ENCODE measurements around the gene PPEF1. TPM values are rescaled to one million over a fixed set of nuclear protein-coding genes. Genes with fewer than 3 reads are reported as not detected.

Gene PPEF1, protein sequence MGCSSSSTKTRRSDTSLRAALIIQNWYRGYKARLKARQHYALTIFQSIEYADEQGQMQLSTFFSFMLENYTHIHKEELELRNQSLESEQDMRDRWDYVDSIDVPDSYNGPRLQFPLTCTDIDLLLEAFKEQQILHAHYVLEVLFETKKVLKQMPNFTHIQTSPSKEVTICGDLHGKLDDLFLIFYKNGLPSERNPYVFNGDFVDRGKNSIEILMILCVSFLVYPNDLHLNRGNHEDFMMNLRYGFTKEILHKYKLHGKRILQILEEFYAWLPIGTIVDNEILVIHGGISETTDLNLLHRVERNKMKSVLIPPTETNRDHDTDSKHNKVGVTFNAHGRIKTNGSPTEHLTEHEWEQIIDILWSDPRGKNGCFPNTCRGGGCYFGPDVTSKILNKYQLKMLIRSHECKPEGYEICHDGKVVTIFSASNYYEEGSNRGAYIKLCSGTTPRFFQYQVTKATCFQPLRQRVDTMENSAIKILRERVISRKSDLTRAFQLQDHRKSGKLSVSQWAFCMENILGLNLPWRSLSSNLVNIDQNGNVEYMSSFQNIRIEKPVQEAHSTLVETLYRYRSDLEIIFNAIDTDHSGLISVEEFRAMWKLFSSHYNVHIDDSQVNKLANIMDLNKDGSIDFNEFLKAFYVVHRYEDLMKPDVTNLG
- 0.26 and 0.52 TPM in 2 replicates for total RNA-seq
- long read RNA-seq, partial matches to known transcripts, result 1 of 3 reads
- long read RNA-seq, other reads (novel, unspliced or antisense), result 2 of 3 reads

DNA sequence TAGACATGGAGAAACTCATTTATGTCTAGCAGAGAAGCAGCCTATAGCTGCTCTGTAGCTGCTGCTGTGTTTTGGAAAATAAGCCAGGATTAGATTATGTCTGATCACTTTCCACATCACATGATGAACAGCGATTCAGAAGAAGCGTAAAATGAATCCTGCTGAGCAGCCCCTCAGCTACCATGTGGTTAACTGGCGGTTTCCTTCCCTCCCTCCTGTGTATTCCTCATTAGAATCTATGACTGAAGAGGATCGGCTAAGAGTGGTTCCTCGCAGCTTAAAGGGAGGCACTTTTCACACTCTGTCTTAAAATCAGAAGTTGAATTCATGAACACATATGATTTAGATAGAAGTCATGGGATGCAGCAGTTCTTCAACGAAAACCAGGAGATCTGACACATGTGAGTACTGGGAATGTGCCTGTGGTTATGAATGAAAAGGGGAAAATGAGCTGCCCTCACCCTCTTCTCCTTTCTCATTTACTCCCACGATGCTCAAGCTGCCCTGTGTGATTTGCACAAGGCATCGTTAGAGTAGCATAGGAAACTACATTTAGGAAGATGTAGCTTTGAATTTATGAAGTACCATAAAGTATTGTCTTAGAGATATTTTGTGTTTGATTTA lies at the start of gene PPEF1:
TSS of gene PPEF1 (plus strand) at position 220 of the 624 bp plus-strand sequence. CDS start at position 356, 136 bp downstream.
- no peak for DNase-seq (ENCODE audit: low read depth, low spot score)
- TF ChIP-seq, protein P1, sequence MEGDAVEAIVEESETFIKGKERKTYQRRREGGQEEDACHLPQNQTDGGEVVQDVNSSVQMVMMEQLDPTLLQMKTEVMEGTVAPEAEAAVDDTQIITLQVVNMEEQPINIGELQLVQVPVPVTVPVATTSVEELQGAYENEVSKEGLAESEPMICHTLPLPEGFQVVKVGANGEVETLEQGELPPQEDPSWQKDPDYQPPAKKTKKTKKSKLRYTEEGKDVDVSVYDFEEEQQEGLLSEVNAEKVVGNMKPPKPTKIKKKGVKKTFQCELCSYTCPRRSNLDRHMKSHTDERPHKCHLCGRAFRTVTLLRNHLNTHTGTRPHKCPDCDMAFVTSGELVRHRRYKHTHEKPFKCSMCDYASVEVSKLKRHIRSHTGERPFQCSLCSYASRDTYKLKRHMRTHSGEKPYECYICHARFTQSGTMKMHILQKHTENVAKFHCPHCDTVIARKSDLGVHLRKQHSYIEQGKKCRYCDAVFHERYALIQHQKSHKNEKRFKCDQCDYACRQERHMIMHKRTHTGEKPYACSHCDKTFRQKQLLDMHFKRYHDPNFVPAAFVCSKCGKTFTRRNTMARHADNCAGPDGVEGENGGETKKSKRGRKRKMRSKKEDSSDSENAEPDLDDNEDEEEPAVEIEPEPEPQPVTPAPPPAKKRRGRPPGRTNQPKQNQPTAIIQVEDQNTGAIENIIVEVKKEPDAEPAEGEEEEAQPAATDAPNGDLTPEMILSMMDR (conservative IDR thresholded peaks at IDR 0.05), result no peak
- Mint-ChIP-seq H3K9me3 (no peaks in the 10 kb centered on the region), H3K27me3 (ENCODE audit: low read depth) (no peaks in the 10 kb centered on the region), H3K36me3 (ENCODE audit: low read depth) (peaks cover 2% of the 10 kb centered on the region), H3K27ac (ENCODE audit: unreplicated experiment) (no peak within 1 kb of the TSS), H3K4me3 (no peak within 1 kb of the TSS), H3K4me1 (no peaks in the 10 kb centered on the region)

DNA sequence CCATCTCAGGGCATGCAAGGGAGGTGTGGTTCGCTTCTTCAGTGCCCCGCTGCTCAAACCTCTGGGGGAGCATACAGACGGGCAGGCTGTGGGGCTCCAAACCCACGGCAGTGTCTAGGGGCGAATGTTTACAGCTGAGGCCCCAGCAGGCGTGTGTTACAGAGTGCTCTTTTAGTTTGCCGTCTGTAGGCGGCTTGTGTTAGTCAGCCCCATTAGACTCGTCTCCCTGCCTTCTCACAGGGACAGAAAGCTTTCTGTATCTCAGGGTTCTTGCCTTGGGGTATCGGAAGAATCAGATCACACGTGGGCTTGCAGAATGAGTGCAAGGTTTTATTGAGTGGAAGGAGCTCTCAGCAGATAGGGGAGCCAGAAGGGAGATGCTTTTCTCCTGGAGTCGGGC lies 46.2 kb upstream of the PPEF1 start:
- Mint-ChIP-seq H3K27me3 (ENCODE audit: low read depth) (no peaks in the 10 kb centered on the region), H3K4me1 (no peaks in the 10 kb centered on the region), H3K36me3 (ENCODE audit: low read depth) (no peaks in the 10 kb centered on the region), H3K9me3 (peaks cover 8% of the 10 kb centered on the region), H3K27ac (ENCODE audit: unreplicated experiment) (no peak overlapping the region), H3K4me3 (no peak overlapping the region)
- no peak for DNase-seq (ENCODE audit: low read depth, low spot score)
- TF ChIP-seq, protein P1 (conservative IDR thresholded peaks at IDR 0.05), result no peak

DNA sequence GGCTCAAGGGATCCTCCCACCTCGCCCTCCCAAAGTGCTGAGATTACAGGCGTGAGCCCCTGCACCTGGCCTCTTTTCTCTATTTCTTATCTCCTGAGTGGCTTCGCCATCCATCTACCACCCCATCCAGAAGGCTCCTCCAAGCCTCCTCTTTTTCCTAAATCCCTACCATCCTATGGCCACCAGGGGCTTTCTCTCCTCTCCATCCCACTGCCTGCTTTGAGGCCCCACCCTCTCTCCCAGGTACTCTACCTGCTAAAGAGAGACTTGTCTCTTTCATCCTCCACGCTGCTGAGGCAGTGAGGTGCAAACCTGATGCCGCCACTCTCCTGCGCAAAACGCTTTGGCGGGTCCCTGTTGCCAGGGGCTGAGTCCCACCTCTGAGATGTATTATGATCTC lies 42.5 kb upstream of the PPEF1 start:
- TF ChIP-seq, protein P1 (conservative IDR thresholded peaks at IDR 0.05), result peak; percentile 15
- H3K27ac Mint-ChIP-seq (ENCODE audit: unreplicated experiment), result no peak overlapping the region
- H3K27me3 Mint-ChIP-seq (ENCODE audit: low read depth), result no peaks in the 10 kb centered on the region
- no peaks in the 10 kb centered on the region for H3K36me3 Mint-ChIP-seq (ENCODE audit: low read depth)
- peaks cover 8% of the 10 kb centered on the region for H3K9me3 Mint-ChIP-seq
- no peak overlapping the region for H3K4me3 Mint-ChIP-seq
- peaks cover 4% of the 10 kb centered on the region for H3K4me1 Mint-ChIP-seq
- no peak for DNase-seq (ENCODE audit: low read depth, low spot score)

DNA sequence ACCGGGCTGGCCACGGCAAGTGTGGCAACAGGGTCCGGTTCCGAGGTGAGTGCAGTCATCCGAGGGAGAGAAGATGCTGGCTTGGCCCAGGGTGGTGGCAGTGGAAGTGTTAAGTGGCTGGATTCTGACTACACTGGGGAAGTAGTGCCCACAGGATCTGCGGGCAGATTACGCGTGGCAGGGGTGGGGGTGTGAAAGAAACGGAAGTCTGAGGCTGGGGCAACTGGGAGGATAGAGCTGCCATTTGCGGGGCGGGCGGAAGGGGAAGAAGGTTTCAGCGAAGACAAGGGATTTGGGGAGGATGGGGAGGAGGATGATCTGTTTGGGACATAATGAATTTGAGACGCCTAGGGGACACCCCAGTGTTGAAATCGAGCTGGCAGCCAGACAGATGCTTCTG lies 40.8 kb upstream of the PPEF1 start:
- TF ChIP-seq, protein P1 (conservative IDR thresholded peaks at IDR 0.05), result no peak
- H3K4me3 Mint-ChIP-seq, result no peak overlapping the region
- peaks cover 4% of the 10 kb centered on the region for H3K4me1 Mint-ChIP-seq
- no peak overlapping the region for H3K27ac Mint-ChIP-seq (ENCODE audit: unreplicated experiment)
- H3K36me3 Mint-ChIP-seq (ENCODE audit: low read depth), result no peaks in the 10 kb centered on the region
- no peaks in the 10 kb centered on the region for H3K27me3 Mint-ChIP-seq (ENCODE audit: low read depth)
- DNase-seq (ENCODE audit: low read depth, low spot score), result no peak
- peaks cover 8% of the 10 kb centered on the region for H3K9me3 Mint-ChIP-seq

DNA sequence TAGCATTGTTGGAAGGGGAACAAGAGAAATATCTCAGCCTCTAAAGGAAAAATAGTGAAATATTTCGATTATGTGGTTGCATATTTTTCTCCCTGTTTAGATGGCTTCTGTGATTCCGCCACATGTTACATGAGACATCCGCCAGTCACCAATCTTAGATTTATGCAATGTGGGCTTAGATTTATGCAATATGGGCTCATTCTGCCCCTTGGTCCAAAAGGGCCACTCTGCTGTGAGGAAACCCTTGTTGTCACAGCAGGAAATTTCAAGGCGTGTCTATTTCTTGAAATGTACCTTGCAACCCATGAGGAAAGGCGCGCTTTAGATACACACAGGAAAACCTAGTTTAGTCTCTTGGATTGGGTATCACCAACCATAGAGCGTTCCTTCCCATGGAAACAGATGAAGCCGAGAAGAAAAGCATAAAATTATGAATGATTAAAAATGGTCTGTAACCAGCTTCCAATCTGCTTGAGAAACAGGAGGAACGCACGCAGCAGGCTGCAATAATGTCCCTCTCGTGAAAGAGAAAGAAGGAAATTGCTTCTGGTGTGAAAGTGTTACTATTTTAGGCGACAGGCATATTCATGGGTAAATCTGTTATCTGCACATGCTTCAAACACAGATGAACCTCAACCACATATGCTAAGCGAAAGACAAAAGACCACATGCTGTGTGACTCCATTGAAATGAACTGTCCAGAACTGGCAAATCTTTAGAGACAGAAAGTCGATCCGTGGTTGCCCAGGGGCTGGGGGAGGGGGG lies 39.2 kb upstream of the PPEF1 start:
- no peak overlapping the region for H3K4me3 Mint-ChIP-seq
- peaks cover 8% of the 10 kb centered on the region for H3K9me3 Mint-ChIP-seq
- TF ChIP-seq, protein P1 (conservative IDR thresholded peaks at IDR 0.05), result no peak
- peaks cover 4% of the 10 kb centered on the region for H3K4me1 Mint-ChIP-seq
- DNase-seq (ENCODE audit: low read depth, low spot score), result no peak
- H3K27me3 Mint-ChIP-seq (ENCODE audit: low read depth), result no peaks in the 10 kb centered on the region
- H3K36me3 Mint-ChIP-seq (ENCODE audit: low read depth), result no peaks in the 10 kb centered on the region
- no peak overlapping the region for H3K27ac Mint-ChIP-seq (ENCODE audit: unreplicated experiment)

Measured in neural crest cell (in vitro differentiated cells).